Panc1 (cell line): ENCODE data around the gene ST3GAL6.

ENCODE experiments used
- POLR2AphosphoS5 ChIP-seq: IDR thresholded peaks from 2 replicates; pipeline ENCODE4 v1.6.1; 2012; ENCODE audit warnings: mild to moderate bottlenecking, low read depth, low read length, moderate library complexity
- SIN3A ChIP-seq: IDR thresholded peaks from 2 replicates; pipeline ENCODE4 v1.6.1; 2012; ENCODE audit warnings: low read depth, mild to moderate bottlenecking, low read length, moderate library complexity, borderline replicate concordance; ENCODE audit not compliant: insufficient read depth
- TCF7L2 ChIP-seq: IDR thresholded peaks from 2 replicates; pipeline ENCODE4 v1.6.1; 2011; ENCODE audit warnings: mild to moderate bottlenecking, low read depth, low read length, inconsistent platforms
- TF ChIP-seq, protein P1 (sequence below): fragments of 450-650 bp; IDR thresholded peaks from 2 replicates; pipeline ENCODE4 v1.5.1; 2017; ENCODE audit warnings: mild to moderate bottlenecking

DNA sequence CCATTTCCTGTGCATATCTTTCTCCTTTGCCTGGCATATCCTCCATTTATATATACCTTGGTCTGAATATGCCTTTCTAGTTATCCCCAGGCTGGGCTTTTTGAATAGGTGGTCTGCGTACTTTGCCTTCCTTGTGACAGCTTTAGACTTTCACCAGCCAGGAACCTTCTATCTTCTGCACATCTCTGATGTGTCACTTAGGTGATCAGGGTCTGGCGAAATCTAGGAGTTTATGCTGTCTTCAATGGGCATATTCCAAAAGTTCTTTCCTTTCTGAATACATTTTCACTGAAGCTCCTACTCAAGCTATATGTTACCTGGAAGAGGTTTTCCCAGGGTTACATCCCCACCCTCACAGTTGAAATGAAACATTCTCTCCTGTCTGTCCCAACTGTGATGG, 27.8 kb upstream of the ST3GAL6 start:
- TF ChIP-seq, protein P1, sequence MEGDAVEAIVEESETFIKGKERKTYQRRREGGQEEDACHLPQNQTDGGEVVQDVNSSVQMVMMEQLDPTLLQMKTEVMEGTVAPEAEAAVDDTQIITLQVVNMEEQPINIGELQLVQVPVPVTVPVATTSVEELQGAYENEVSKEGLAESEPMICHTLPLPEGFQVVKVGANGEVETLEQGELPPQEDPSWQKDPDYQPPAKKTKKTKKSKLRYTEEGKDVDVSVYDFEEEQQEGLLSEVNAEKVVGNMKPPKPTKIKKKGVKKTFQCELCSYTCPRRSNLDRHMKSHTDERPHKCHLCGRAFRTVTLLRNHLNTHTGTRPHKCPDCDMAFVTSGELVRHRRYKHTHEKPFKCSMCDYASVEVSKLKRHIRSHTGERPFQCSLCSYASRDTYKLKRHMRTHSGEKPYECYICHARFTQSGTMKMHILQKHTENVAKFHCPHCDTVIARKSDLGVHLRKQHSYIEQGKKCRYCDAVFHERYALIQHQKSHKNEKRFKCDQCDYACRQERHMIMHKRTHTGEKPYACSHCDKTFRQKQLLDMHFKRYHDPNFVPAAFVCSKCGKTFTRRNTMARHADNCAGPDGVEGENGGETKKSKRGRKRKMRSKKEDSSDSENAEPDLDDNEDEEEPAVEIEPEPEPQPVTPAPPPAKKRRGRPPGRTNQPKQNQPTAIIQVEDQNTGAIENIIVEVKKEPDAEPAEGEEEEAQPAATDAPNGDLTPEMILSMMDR, result no peak
- TF ChIP-seq TCF7L2, result no peak
- TF ChIP-seq SIN3A, result no peak
- no peak for TF ChIP-seq POLR2AphosphoS5
